ENCODE results near the gene NFIB. TPM values are rescaled to one million over a fixed set of nuclear protein-coding genes. Genes with fewer than 3 reads are reported as not detected.

NFIB gene
- total and polyA plus RNA-seq, 2 experiments from 2014 or later: 15.2 to 27.3 TPM

- WGBS (ENCODE audit: low lambda C conversion rate, missing lambda C conversion rate): 92% methylated on average over 3 of the region's 3 CpGs
- Histone ChIP-seq H3K4me2 (no peak overlapping the region), H4K20me1 (ENCODE audit: insufficient read depth, poor library complexity, severe bottlenecking) (no peaks in the 10 kb centered on the region), H3K4me3 (no peak overlapping the region), H3K27ac (no peak overlapping the region), H3K9me3 (ENCODE audit: low read depth) (no peaks in the 10 kb centered on the region), H3K4me1 (ENCODE audit: insufficient read depth) (no peaks in the 10 kb centered on the region), H2AFZ (no peak overlapping the region), H3K9me2 (replicated peaks; ENCODE audit: insufficient read depth) (no peaks in the 10 kb centered on the region), H3K27me3 (no peaks in the 10 kb centered on the region), H3K36me3 (replicated peaks; ENCODE audit: insufficient read depth, low read depth) (no peaks in the 10 kb centered on the region), H3K79me2 (no peaks in the 10 kb centered on the region)
- no peak for DNase-seq (ENCODE audit: low spot score)
- TF ChIP-seq EZH2 (IDR thresholded peaks at IDR 0.05; ENCODE audit: borderline replicate concordance): no peak
- no peak for TF ChIP-seq CTCF (IDR thresholded peaks at IDR 0.05; ENCODE audit: poor library complexity)
- TF ChIP-seq EZH2phosphoT487 (IDR thresholded peaks at IDR 0.05; ENCODE audit: low read depth, severe bottlenecking, unreplicated experiment): no peak
These were observed 177.1 kb downstream of the NFIB start for GRCh38 chr9:14136646-14137370.

GRCh38 chr9:14136047-14136635 is 177.8 kb downstream of the NFIB start:
- H3K27me3 ChIP-seq: no peaks in the 10 kb centered on the region
- no peaks in the 10 kb centered on the region for H4K20me1 ChIP-seq (ENCODE audit: insufficient read depth, poor library complexity, severe bottlenecking)
- H3K4me2 ChIP-seq: no peak overlapping the region
- no peaks in the 10 kb centered on the region for H3K79me2 ChIP-seq
- no peaks in the 10 kb centered on the region for H3K36me3 ChIP-seq (replicated peaks; ENCODE audit: insufficient read depth, low read depth)
- H2AFZ ChIP-seq: no peak overlapping the region
- no peak overlapping the region for H3K4me3 ChIP-seq
- no peaks in the 10 kb centered on the region for H3K4me1 ChIP-seq (ENCODE audit: insufficient read depth)
- WGBS (ENCODE audit: low lambda C conversion rate, missing lambda C conversion rate): 71% methylated on average over 3 of the region's 3 CpGs
- no peak for DNase-seq (ENCODE audit: low spot score)
- no peaks in the 10 kb centered on the region for H3K9me3 ChIP-seq (ENCODE audit: low read depth)
- H3K27ac ChIP-seq: no peak overlapping the region
- H3K9me2 ChIP-seq (replicated peaks; ENCODE audit: insufficient read depth): no peaks in the 10 kb centered on the region
- TF ChIP-seq CTCF (IDR thresholded peaks at IDR 0.05; ENCODE audit: poor library complexity): no peak
- no peak for TF ChIP-seq EZH2phosphoT487 (IDR thresholded peaks at IDR 0.05; ENCODE audit: low read depth, severe bottlenecking, unreplicated experiment)
- no peak for TF ChIP-seq EZH2 (IDR thresholded peaks at IDR 0.05; ENCODE audit: borderline replicate concordance)

- Histone ChIP-seq H3K4me1 (ENCODE audit: insufficient read depth) (no peaks in the 10 kb centered on the region), H3K4me2 (no peak overlapping the region), H2AFZ (no peak overlapping the region), H3K9me2 (replicated peaks; ENCODE audit: insufficient read depth) (no peaks in the 10 kb centered on the region), H3K4me3 (no peak overlapping the region), H3K79me2 (no peaks in the 10 kb centered on the region), H3K27me3 (no peaks in the 10 kb centered on the region), H3K36me3 (replicated peaks; ENCODE audit: insufficient read depth, low read depth) (no peaks in the 10 kb centered on the region), H3K27ac (no peak overlapping the region), H4K20me1 (ENCODE audit: insufficient read depth, poor library complexity, severe bottlenecking) (no peaks in the 10 kb centered on the region), H3K9me3 (ENCODE audit: low read depth) (no peaks in the 10 kb centered on the region)
- no peak for TF ChIP-seq EZH2 (IDR thresholded peaks at IDR 0.05; ENCODE audit: borderline replicate concordance)
- no peak for TF ChIP-seq EZH2phosphoT487 (IDR thresholded peaks at IDR 0.05; ENCODE audit: low read depth, severe bottlenecking, unreplicated experiment)
- no peak for DNase-seq (ENCODE audit: low spot score)
- WGBS (ENCODE audit: low lambda C conversion rate, missing lambda C conversion rate): 74% methylated on average over 1 of the region's 1 CpG
These were observed 178.5 kb downstream of the NFIB start for GRCh38 chr9:14135421-14135820.

GRCh38 chr9:14133394-14133793 is 180.5 kb downstream of the NFIB start:
- no peak for DNase-seq (ENCODE audit: low spot score)
- Histone ChIP-seq H3K27ac (no peak overlapping the region), H3K4me1 (ENCODE audit: insufficient read depth) (no peaks in the 10 kb centered on the region), H4K20me1 (ENCODE audit: insufficient read depth, poor library complexity, severe bottlenecking) (no peaks in the 10 kb centered on the region), H2AFZ (no peak overlapping the region), H3K4me3 (no peak overlapping the region), H3K9me2 (replicated peaks; ENCODE audit: insufficient read depth) (no peaks in the 10 kb centered on the region), H3K27me3 (no peaks in the 10 kb centered on the region), H3K4me2 (no peak overlapping the region), H3K36me3 (replicated peaks; ENCODE audit: insufficient read depth, low read depth) (no peaks in the 10 kb centered on the region), H3K9me3 (ENCODE audit: low read depth) (no peaks in the 10 kb centered on the region), H3K79me2 (no peaks in the 10 kb centered on the region)
- TF ChIP-seq EZH2 (IDR thresholded peaks at IDR 0.05; ENCODE audit: borderline replicate concordance) (no peak), EZH2phosphoT487 (IDR thresholded peaks at IDR 0.05; ENCODE audit: low read depth, severe bottlenecking, unreplicated experiment) (no peak), CTCF (IDR thresholded peaks at IDR 0.05; ENCODE audit: poor library complexity) (no peak)

Data from hepatocyte (in vitro differentiated cells).